ENCODE measurements around the gene CX3CR1.

The CX3CR1 gene

GRCh38 chr3:39271363-39271914 lies 8.4 kb downstream of the CX3CR1 start:
- H3K9me3 ChIP-seq (ENCODE audit: insufficient read depth, low read length), result no peaks in the 10 kb centered on the region
- H4K20me1 ChIP-seq (ENCODE audit: low read depth, low read length), result no peaks in the 10 kb centered on the region
- TF ChIP-seq, protein P1, sequence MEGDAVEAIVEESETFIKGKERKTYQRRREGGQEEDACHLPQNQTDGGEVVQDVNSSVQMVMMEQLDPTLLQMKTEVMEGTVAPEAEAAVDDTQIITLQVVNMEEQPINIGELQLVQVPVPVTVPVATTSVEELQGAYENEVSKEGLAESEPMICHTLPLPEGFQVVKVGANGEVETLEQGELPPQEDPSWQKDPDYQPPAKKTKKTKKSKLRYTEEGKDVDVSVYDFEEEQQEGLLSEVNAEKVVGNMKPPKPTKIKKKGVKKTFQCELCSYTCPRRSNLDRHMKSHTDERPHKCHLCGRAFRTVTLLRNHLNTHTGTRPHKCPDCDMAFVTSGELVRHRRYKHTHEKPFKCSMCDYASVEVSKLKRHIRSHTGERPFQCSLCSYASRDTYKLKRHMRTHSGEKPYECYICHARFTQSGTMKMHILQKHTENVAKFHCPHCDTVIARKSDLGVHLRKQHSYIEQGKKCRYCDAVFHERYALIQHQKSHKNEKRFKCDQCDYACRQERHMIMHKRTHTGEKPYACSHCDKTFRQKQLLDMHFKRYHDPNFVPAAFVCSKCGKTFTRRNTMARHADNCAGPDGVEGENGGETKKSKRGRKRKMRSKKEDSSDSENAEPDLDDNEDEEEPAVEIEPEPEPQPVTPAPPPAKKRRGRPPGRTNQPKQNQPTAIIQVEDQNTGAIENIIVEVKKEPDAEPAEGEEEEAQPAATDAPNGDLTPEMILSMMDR (IDR thresholded peaks at IDR 0.05; ENCODE audit: insufficient read depth, low read length, poor library complexity, severe bottlenecking), result no peak
- no peak for TF ChIP-seq EZH2phosphoT487 (conservative IDR thresholded peaks at IDR 0.05; ENCODE audit: low read length)
- H3K9ac ChIP-seq (ENCODE audit: low read length), result no peak overlapping the region
- no peaks in the 10 kb centered on the region for H3K9me2 ChIP-seq (replicated peaks; ENCODE audit: insufficient read depth, low read length)
- no peaks in the 10 kb centered on the region for H3F3A ChIP-seq (ENCODE audit: insufficient read depth)
- no peaks in the 10 kb centered on the region for H3K36me3 ChIP-seq (ENCODE audit: low read length)
- H3K27ac ChIP-seq (ENCODE audit: low read depth, low read length), result no peak overlapping the region
- no peak overlapping the region for H3K4me3 ChIP-seq (ENCODE audit: insufficient read depth, low read length, poor library complexity, severe bottlenecking)
- no peak overlapping the region for H2AFZ ChIP-seq (ENCODE audit: low read depth, low read length, severe bottlenecking)
- H3K4me2 ChIP-seq (ENCODE audit: low read depth, low read length, poor library complexity, severe bottlenecking), result no peak overlapping the region
- no peaks in the 10 kb centered on the region for H3K27me3 ChIP-seq (ENCODE audit: low read length)
- H3K79me2 ChIP-seq (ENCODE audit: insufficient read depth, low read length), result no peaks in the 10 kb centered on the region

DNA sequence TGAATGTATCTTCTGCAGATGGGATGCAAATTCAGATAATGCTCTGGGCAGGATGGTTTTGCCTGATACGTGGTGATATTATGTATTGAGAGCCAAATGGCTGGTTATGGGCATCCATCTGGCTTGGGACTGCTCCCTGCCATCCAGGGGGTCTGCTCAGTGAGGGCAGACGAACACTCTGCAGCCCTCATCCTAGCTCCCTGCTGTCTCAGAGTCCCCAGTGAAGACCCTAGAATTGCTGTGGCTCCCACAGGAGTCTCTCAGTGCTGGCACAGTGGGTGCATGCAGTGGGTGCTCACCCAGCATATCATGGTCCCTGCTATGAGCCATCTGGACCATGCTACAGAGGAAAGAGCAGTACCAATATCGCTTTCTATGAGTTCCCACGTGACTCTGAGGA lies 10.3 kb downstream of the CX3CR1 start:
- Histone ChIP-seq H3K4me2 (ENCODE audit: low read depth, low read length, poor library complexity, severe bottlenecking) (no peak overlapping the region), H3K9me2 (replicated peaks; ENCODE audit: insufficient read depth, low read length) (no peaks in the 10 kb centered on the region), H3K27ac (ENCODE audit: low read depth, low read length) (no peak overlapping the region), H3F3A (ENCODE audit: insufficient read depth) (no peaks in the 10 kb centered on the region), H3K4me3 (ENCODE audit: insufficient read depth, low read length, poor library complexity, severe bottlenecking) (no peak overlapping the region), H2AFZ (ENCODE audit: low read depth, low read length, severe bottlenecking) (no peak overlapping the region), H4K20me1 (ENCODE audit: low read depth, low read length) (no peaks in the 10 kb centered on the region), H3K9ac (ENCODE audit: low read length) (no peak overlapping the region), H3K36me3 (ENCODE audit: low read length) (no peaks in the 10 kb centered on the region), H3K9me3 (ENCODE audit: insufficient read depth, low read length) (no peaks in the 10 kb centered on the region), H3K79me2 (ENCODE audit: insufficient read depth, low read length) (no peaks in the 10 kb centered on the region), H3K27me3 (ENCODE audit: low read length) (no peaks in the 10 kb centered on the region)
- TF ChIP-seq EZH2phosphoT487 (conservative IDR thresholded peaks at IDR 0.05; ENCODE audit: low read length), result no peak
- TF ChIP-seq, protein P1 (IDR thresholded peaks at IDR 0.05; ENCODE audit: insufficient read depth, low read length, poor library complexity, severe bottlenecking), result no peak

DNA sequence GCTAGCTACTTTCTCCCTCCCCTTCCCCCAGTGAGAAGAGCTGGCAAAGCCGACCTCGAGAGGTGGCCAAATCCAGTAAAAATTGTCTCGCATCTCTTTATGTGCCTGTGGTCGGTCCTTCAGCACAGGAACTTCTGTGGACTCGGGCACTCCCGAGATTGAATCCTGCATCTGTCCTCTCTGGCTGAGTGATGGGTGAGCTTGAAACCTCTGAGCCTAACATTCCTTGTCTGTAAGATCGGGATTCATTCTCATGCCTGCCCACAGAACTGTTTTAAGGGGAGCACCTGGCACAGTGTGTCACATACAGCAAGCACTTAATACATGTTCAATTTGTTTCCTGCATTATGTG lies 11.3 kb downstream of the CX3CR1 start:
- H2AFZ ChIP-seq (ENCODE audit: low read depth, low read length, severe bottlenecking), result no peak overlapping the region
- H4K20me1 ChIP-seq (ENCODE audit: low read depth, low read length), result no peaks in the 10 kb centered on the region
- no peaks in the 10 kb centered on the region for H3K27me3 ChIP-seq (ENCODE audit: low read length)
- no peaks in the 10 kb centered on the region for H3K9me3 ChIP-seq (ENCODE audit: insufficient read depth, low read length)
- TF ChIP-seq, protein P1 (IDR thresholded peaks at IDR 0.05; ENCODE audit: insufficient read depth, low read length, poor library complexity, severe bottlenecking), result no peak
- no peak for TF ChIP-seq EZH2phosphoT487 (conservative IDR thresholded peaks at IDR 0.05; ENCODE audit: low read length)
- no peaks in the 10 kb centered on the region for H3K79me2 ChIP-seq (ENCODE audit: insufficient read depth, low read length)
- no peak overlapping the region for H3K27ac ChIP-seq (ENCODE audit: low read depth, low read length)
- no peak overlapping the region for H3K4me3 ChIP-seq (ENCODE audit: insufficient read depth, low read length, poor library complexity, severe bottlenecking)
- no peak overlapping the region for H3K9ac ChIP-seq (ENCODE audit: low read length)
- no peaks in the 10 kb centered on the region for H3K36me3 ChIP-seq (ENCODE audit: low read length)
- no peaks in the 10 kb centered on the region for H3F3A ChIP-seq (ENCODE audit: insufficient read depth)
- H3K4me2 ChIP-seq (ENCODE audit: low read depth, low read length, poor library complexity, severe bottlenecking), result no peak overlapping the region
- no peaks in the 10 kb centered on the region for H3K9me2 ChIP-seq (replicated peaks; ENCODE audit: insufficient read depth, low read length)

Measured in SU-DHL-6 (cell line).